A549 (cell line): ENCODE measurements around the gene SPDYC. TPM values are rescaled to one million over a fixed set of nuclear protein-coding genes. Genes with fewer than 3 reads are reported as not detected.
A peak's percentile ranks its signal among the peaks of the same experiment; 100 is the strongest.

Experiments
- ATAC-seq, 2 experiments: fragments of 200-7000 bp in 1 of 2; fragments of >200 bp in 1 of 2; cut with Nextera tagmentation in 1 of 2; cut with Tn5 transposase in 1 of 2; 3 replicates each; pipeline versions ENCODE4 v1.8.0 to v1.9.1; 2018 to 2020; ENCODE audit warnings: mild to moderate bottlenecking in 1 of 2, moderate library complexity in 1 of 2
- CTCF ChIA-PET: fragments of 300-600 bp; sonication (Branson Sonifier 250); formaldehyde crosslinking; extraction: SDS; loops from one replicate; lab custom pipeline; 2021; ENCODE audit warnings: antibody characterized with exemption, inconsistent platforms; lab: Yijun Ruan, JAX
- POLR2A ChIA-PET: fragments of 350-600 bp; formaldehyde crosslinking; extraction: SDS; loops from one replicate; lab custom pipeline; 2021; ENCODE audit warnings: antibody characterized with exemption, inconsistent platforms; lab: Yijun Ruan, JAX
- DNase-seq, 2 experiments: peaks; one replicate each; pipeline versions ENCODE4 v3.0.0 to v3.0.0-alpha.2; 2011 to 2016; ENCODE audit warnings: low read depth in 1 of 2, low spot score in 1 of 2
- FAIRE-seq: peaks from 2 replicates; lab custom pipeline; 2011; peaks lifted over from hg19 to GRCh38; lab: Jason Lieb, UNC
- H3K27ac ChIP-seq, 2 experiments: fragments of >200 bp; sonication (Bioruptor Twin); formaldehyde crosslinking; 3 replicates each; pipeline ENCODE4 v1.5.1; 2016 to 2017
- H3K4me1 ChIP-seq: fragments of >200 bp; sonication (Bioruptor Twin); formaldehyde crosslinking; 3 replicates; pipeline ENCODE4 v1.6.1; 2016
- H3K4me2 ChIP-seq: fragments of >200 bp; sonication (Bioruptor Twin); formaldehyde crosslinking; 3 replicates; pipeline ENCODE4 v1.6.1; 2016
- H3K4me3 ChIP-seq: fragments of >200 bp; sonication (Bioruptor Twin); formaldehyde crosslinking; 3 replicates; pipeline ENCODE4 v1.5.1; 2016
- H3K9me3 ChIP-seq: fragments of >200 bp; sonication (Bioruptor Twin); formaldehyde crosslinking; 3 replicates; pipeline ENCODE4 v1.6.1; 2016
- BCL3 ChIP-seq: fragments of >200 bp; sonication (Bioruptor Twin); formaldehyde crosslinking; IDR thresholded peaks from 3 replicates; pipeline ENCODE4 v1.6.1; 2016
- CBX8 ChIP-seq: fragments of 200-600 bp; sonication (generic); IDR thresholded peaks from 2 replicates; pipeline ENCODE4 v1.6.1; 2016
- CHD4 ChIP-seq: fragments of 200-600 bp; sonication (generic); IDR thresholded peaks from 2 replicates; pipeline ENCODE4 v1.6.1; 2016; ENCODE audit warnings: antibody characterized with exemption, mild to moderate bottlenecking, borderline replicate concordance
- EHF ChIP-seq: fragments of 250-450 bp; sonication (Bioruptor Pico); IDR thresholded peaks from 2 replicates; pipeline ENCODE4 v1.5.0; 2020; ENCODE audit warnings: mild to moderate bottlenecking
- EHMT2 ChIP-seq: fragments of 200-600 bp; sonication (generic); IDR thresholded peaks from 2 replicates; pipeline ENCODE4 v1.6.1; 2016; ENCODE audit warnings: antibody characterized with exemption, low read depth, mild to moderate bottlenecking, moderate library complexity
- ELK1 ChIP-seq: fragments of 150-350 bp; IDR thresholded peaks from 2 replicates; pipeline ENCODE4 v1.6.1; 2014; ENCODE audit warnings: low read depth, mild to moderate bottlenecking, low read length
- ESRRA ChIP-seq: fragments of 150-350 bp; IDR thresholded peaks from 2 replicates; pipeline ENCODE4 v1.6.1; 2014; ENCODE audit warnings: mild to moderate bottlenecking, low read length, borderline replicate concordance
- GATA3 ChIP-seq: IDR thresholded peaks from 2 replicates; pipeline ENCODE4 v1.6.1; 2012; ENCODE audit warnings: borderline replicate concordance
- HDAC2 ChIP-seq: fragments of 200-600 bp; sonication (generic); IDR thresholded peaks from 2 replicates; pipeline ENCODE4 v1.6.1; 2016
- HOXA7 ChIP-seq: fragments of 250-450 bp; sonication (Bioruptor Pico); IDR thresholded peaks from 2 replicates; pipeline ENCODE4 v1.5.0; 2020; ENCODE audit warnings: mild to moderate bottlenecking, moderate library complexity
- JUNB ChIP-seq: fragments of >200 bp; sonication (Bioruptor Twin); formaldehyde crosslinking; IDR thresholded peaks from 2 replicates; pipeline ENCODE4 v1.6.1; 2016
- MAX ChIP-seq: IDR thresholded peaks from 2 replicates; pipeline ENCODE4 v1.6.1; 2012
- MYC ChIP-seq: IDR thresholded peaks from 2 replicates; pipeline ENCODE4 v1.6.1; 2012; ENCODE audit warnings: mild to moderate bottlenecking, inconsistent platforms, low read length, improper control_type of control experiment, borderline replicate concordance
- POLR2A ChIP-seq: IDR thresholded peaks from 2 replicates; pipeline ENCODE4 v1.6.1; 2012; ENCODE audit warnings: mild to moderate bottlenecking, low read length
- RAD21 ChIP-seq, 2 experiments: fragments of >200 bp in 1 of 2; sonication (Bioruptor Twin) in 1 of 2; formaldehyde crosslinking in 1 of 2; IDR thresholded peaks in 1 of 2; conservative IDR thresholded peaks in 1 of 2; 2 replicates in 1 of 2; 3 replicates in 1 of 2; pipeline ENCODE4 v1.6.1; 2012 to 2018; ENCODE audit warnings: inconsistent platforms in 1 of 2
- RARB ChIP-seq: fragments of 250-450 bp; sonication (Bioruptor Pico); IDR thresholded peaks from 2 replicates; pipeline ENCODE4 v1.8.0; 2021; ENCODE audit warnings: mild to moderate bottlenecking, moderate library complexity
- RCOR1 ChIP-seq: fragments of 150-350 bp; IDR thresholded peaks from 2 replicates; pipeline ENCODE4 v1.6.1; 2014; ENCODE audit warnings: antibody characterized with exemption, low read length, low read depth
- SMC3 ChIP-seq: fragments of >200 bp; sonication (Bioruptor Twin); formaldehyde crosslinking; IDR thresholded peaks from 3 replicates; pipeline ENCODE4 v1.6.1; 2018; ENCODE audit warnings: inconsistent platforms
- SREBF2 ChIP-seq: fragments of 450-650 bp; IDR thresholded peaks from 2 replicates; pipeline ENCODE4 v1.6.1; 2014; ENCODE audit warnings: mild to moderate bottlenecking, moderate library complexity
- TFCP2L1 ChIP-seq: fragments of 250-450 bp; sonication (Bioruptor Pico); IDR thresholded peaks from 2 replicates; pipeline ENCODE4 v1.5.0; 2021; ENCODE audit warnings: mild to moderate bottlenecking
- TP53 ChIP-seq: fragments of 250-450 bp; sonication (Bioruptor Pico); IDR thresholded peaks from 2 replicates; pipeline ENCODE4 v1.5.0; 2021; ENCODE audit warnings: mild to moderate bottlenecking, moderate library complexity
- ZC3H11A ChIP-seq: fragments of 450-650 bp; IDR thresholded peaks from 2 replicates; pipeline ENCODE4 v1.6.1; 2014; ENCODE audit warnings: antibody characterized with exemption, mild to moderate bottlenecking
- ZSCAN20 ChIP-seq: fragments of 250-450 bp; sonication (Bioruptor Pico); IDR thresholded peaks from 2 replicates; pipeline ENCODE4 v1.8.0; 2022; ENCODE audit warnings: mild to moderate bottlenecking, moderate library complexity
- WGBS: methylation state at CpG from one replicate; pipeline ENCODE4 v1.1.6; 2017; ENCODE audit errors: missing lambda C conversion rate; 5-methylcytosine and 5-hydroxymethylcytosine counted together
- polyA plus RNA-seq, 4 experiments: library from polyadenylated mRNA; depleted of rRNA in 3 of 4; stranded (reverse); fragments of >200 nt; fragmentation: RNase III in 1 of 4; extraction: RNeasy Plus Mini Kit Qiagen cat#74134 plus additional on column Dnase treatment in 1 of 4; gene quantifications; 2 replicates in 3 of 4; 3 replicates in 1 of 4; pipeline ENCODE4 v1.2.3, GENCODE V29; 2011 to 2017
- TF ChIP-seq, protein P1 (sequence below): IDR thresholded peaks from 2 replicates; pipeline ENCODE4 v1.6.1; 2012
- TF ChIP-seq, protein P2 (sequence below): fragments of >200 bp; sonication (Bioruptor Twin); formaldehyde crosslinking; IDR thresholded peaks from 3 replicates; pipeline ENCODE4 v1.5.1; 2016
- TF ChIP-seq, protein P3 (sequence below): fragments of >200 bp; sonication (Bioruptor Twin); formaldehyde crosslinking; IDR thresholded peaks from 2 replicates; pipeline ENCODE4 v1.6.1; 2016
- TF ChIP-seq, protein P4 (sequence below): fragments of 250-450 bp; sonication (Bioruptor Pico); IDR thresholded peaks from 2 replicates; pipeline ENCODE4 v1.5.0; 2020; ENCODE audit warnings: low read depth, mild to moderate bottlenecking, moderate library complexity

Gene SPDYC
- polyA plus RNA-seq, 2 of the 4 experiments (the other 2 are of a cell fraction): not detected

GRCh38 chr11:65166893-65167292 is 3.1 kb upstream of the SPDYC start (continued):
- TF ChIP-seq TFCP2L1 (CRISPR knock-in tag) (no peak), BCL3 (no peak)

DNA sequence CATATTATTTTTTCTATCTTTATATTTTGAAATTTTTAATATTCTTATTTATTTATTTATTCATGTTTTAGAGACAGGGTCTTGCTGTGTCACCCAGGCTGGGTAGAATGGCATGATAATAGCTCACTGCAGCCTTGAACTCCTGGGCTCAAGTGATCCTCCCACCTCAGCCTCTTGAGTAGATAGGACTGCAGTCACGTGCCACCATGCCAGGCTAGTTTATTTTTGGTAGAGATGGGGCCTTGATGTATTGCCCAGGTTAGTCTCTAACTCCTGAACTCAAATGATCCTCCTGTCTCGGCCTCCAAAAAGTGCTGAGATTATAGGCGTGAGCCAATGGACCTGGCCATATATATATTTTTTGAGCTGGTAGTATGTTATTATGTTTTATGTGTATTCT is 2.4 kb upstream of the SPDYC start:
- TF ChIP-seq, protein P1, sequence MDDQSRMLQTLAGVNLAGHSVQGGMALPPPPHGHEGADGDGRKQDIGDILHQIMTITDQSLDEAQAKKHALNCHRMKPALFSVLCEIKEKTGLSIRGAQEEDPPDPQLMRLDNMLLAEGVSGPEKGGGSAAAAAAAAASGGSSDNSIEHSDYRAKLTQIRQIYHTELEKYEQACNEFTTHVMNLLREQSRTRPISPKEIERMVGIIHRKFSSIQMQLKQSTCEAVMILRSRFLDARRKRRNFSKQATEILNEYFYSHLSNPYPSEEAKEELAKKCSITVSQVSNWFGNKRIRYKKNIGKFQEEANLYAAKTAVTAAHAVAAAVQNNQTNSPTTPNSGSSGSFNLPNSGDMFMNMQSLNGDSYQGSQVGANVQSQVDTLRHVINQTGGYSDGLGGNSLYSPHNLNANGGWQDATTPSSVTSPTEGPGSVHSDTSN: no peak
- TF ChIP-seq SMC3: no peak
- no peak for TF ChIP-seq RARB (CRISPR knock-in tag)
- no peak for TF ChIP-seq EHF (CRISPR knock-in tag)
- no peak for TF ChIP-seq JUNB
- TF ChIP-seq ZSCAN20 (CRISPR knock-in tag): no peak
- TF ChIP-seq RAD21 (conservative IDR thresholded peaks at IDR 0.05 in 1 of 2, IDR thresholded peaks at IDR 0.05 in 1 of 2): no peak
- no peak for TF ChIP-seq MYC
- no peak for TF ChIP-seq TP53 (CRISPR knock-in tag)
- TF ChIP-seq GATA3: no peak
- no peak for TF ChIP-seq CHD4
- no peak for TF ChIP-seq MAX
- TF ChIP-seq POLR2A: no peak
- no peak for TF ChIP-seq ELK1
- no peak for TF ChIP-seq HDAC2
- no peak for TF ChIP-seq HOXA7 (CRISPR knock-in tag)
- TF ChIP-seq, protein P2, sequence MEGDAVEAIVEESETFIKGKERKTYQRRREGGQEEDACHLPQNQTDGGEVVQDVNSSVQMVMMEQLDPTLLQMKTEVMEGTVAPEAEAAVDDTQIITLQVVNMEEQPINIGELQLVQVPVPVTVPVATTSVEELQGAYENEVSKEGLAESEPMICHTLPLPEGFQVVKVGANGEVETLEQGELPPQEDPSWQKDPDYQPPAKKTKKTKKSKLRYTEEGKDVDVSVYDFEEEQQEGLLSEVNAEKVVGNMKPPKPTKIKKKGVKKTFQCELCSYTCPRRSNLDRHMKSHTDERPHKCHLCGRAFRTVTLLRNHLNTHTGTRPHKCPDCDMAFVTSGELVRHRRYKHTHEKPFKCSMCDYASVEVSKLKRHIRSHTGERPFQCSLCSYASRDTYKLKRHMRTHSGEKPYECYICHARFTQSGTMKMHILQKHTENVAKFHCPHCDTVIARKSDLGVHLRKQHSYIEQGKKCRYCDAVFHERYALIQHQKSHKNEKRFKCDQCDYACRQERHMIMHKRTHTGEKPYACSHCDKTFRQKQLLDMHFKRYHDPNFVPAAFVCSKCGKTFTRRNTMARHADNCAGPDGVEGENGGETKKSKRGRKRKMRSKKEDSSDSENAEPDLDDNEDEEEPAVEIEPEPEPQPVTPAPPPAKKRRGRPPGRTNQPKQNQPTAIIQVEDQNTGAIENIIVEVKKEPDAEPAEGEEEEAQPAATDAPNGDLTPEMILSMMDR: no peak
- TF ChIP-seq ZC3H11A: no peak
- TF ChIP-seq, protein P3, sequence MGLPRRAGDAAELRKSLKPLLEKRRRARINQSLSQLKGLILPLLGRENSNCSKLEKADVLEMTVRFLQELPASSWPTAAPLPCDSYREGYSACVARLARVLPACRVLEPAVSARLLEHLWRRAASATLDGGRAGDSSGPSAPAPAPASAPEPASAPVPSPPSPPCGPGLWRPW: no peak
- Histone ChIP-seq H3K4me3 (no peak overlapping the region), H3K4me1 (0 out of 3 replicates have a peak, but pooled peaks cover 4% of the 10 kb centered on the region), H3K9me3 (no peaks in the 10 kb centered on the region), H3K4me2 (no peak overlapping the region), H3K27ac (no peak overlapping the region)
- ChIA-PET CTCF (interaction anchor here (0.7 to 1.5 kb wide), 2 partner anchors 59 to 162 kb away, joined by 3 to 4 read pairs; no protein-coding TSS in a partner anchor), POLR2A (no interaction called here)
- DNase-seq (no peak), FAIRE-seq (no peak), ATAC-seq (no peak)
- WGBS: 83% methylated on average over 3 of the region's 3 CpGs

DNA sequence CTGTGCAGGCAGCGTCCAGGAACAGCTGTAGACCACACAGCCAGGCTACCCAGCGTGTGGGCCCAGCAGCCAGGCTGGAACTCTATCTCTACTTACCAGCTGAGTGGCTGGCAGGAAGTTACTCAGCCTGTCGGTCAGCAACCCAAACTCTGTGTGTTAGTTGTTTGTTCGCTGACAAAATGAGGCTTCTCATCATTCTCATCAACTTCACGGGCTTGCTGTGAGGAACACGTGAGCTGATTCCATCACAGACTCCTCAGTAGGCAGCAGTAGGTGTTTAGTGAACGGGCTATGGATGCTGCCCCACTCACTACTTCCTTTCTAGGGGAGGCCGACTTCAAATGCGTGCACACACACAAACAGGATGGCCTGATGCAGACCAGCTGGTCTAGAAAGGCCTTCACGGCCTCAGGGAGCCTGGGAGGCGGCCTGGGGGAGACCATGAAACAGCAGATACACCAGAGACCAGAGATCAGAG is 830 bp upstream of the SPDYC start:
- no peak for FAIRE-seq
- ChIA-PET POLR2A (no interaction called here), CTCF (interaction anchor here (1.2 to 2.7 kb wide), 3 partner anchors 12 to 160 kb away, joined by 3 to 15 read pairs (median 4); partner anchors contain the start of gene CAPN1)
- 0 out of 3 replicates have a peak, but pooled peaks cover 4% of the 10 kb centered on the region for H3K4me1 ChIP-seq
- no peak overlapping the region for H3K4me3 ChIP-seq
- DNase-seq: no peak
- peak in 1 of 2 experiments; percentile 18; a peak in 3 of 6 replicates for ATAC-seq
- H3K4me2 ChIP-seq: no peak overlapping the region
- no peaks in the 10 kb centered on the region for H3K9me3 ChIP-seq
- 85% methylated on average over 9 of the region's 11 CpGs for WGBS
- no peak overlapping the region for H3K27ac ChIP-seq
- no peak for TF ChIP-seq ZSCAN20 (CRISPR knock-in tag)
- TF ChIP-seq TFCP2L1 (CRISPR knock-in tag): no peak
- no peak for TF ChIP-seq CBX8
- no peak for TF ChIP-seq HDAC2
- no peak for TF ChIP-seq EHMT2
- no peak for TF ChIP-seq ESRRA
- no peak for TF ChIP-seq GATA3
- no peak for TF ChIP-seq SREBF2
- TF ChIP-seq, protein P2: no peak
- no peak for TF ChIP-seq RCOR1
- TF ChIP-seq, protein P4, sequence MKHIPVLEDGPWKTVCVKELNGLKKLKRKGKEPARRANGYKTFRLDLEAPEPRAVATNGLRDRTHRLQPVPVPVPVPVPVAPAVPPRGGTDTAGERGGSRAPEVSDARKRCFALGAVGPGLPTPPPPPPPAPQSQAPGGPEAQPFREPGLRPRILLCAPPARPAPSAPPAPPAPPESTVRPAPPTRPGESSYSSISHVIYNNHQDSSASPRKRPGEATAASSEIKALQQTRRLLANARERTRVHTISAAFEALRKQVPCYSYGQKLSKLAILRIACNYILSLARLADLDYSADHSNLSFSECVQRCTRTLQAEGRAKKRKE (CRISPR knock-in tag): no peak
